ENCODE data around the gene KDM5C. TPM values are rescaled to one million over a fixed set of nuclear protein-coding genes. Genes with fewer than 3 reads are reported as not detected.

The KDM5C gene
- total and polyA plus RNA-seq, 9 of the 15 experiments (the other 6 are each of a cell fraction or from before 2014, with no cell fraction given) = 0.62 to 136 (median 52.4) TPM

- no peak for TF ChIP-seq HMBOX1 (IDR thresholded peaks at IDR 0.05)
- TF ChIP-seq ZNF77 (CRISPR knock-in tag; IDR thresholded peaks at IDR 0.05) = no peak
- TF ChIP-seq, protein P1, sequence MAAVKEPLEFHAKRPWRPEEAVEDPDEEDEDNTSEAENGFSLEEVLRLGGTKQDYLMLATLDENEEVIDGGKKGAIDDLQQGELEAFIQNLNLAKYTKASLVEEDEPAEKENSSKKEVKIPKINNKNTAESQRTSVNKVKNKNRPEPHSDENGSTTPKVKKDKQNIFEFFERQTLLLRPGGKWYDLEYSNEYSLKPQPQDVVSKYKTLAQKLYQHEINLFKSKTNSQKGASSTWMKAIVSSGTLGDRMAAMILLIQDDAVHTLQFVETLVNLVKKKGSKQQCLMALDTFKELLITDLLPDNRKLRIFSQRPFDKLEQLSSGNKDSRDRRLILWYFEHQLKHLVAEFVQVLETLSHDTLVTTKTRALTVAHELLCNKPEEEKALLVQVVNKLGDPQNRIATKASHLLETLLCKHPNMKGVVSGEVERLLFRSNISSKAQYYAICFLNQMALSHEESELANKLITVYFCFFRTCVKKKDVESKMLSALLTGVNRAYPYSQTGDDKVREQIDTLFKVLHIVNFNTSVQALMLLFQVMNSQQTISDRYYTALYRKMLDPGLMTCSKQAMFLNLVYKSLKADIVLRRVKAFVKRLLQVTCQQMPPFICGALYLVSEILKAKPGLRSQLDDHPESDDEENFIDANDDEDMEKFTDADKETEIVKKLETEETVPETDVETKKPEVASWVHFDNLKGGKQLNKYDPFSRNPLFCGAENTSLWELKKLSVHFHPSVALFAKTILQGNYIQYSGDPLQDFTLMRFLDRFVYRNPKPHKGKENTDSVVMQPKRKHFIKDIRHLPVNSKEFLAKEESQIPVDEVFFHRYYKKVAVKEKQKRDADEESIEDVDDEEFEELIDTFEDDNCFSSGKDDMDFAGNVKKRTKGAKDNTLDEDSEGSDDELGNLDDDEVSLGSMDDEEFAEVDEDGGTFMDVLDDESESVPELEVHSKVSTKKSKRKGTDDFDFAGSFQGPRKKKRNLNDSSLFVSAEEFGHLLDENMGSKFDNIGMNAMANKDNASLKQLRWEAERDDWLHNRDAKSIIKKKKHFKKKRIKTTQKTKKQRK (IDR thresholded peaks at IDR 0.05; ENCODE audit: borderline replicate concordance, low read depth, low read length) = no peak
- TF ChIP-seq UBTF (IDR thresholded peaks at IDR 0.05; ENCODE audit: borderline replicate concordance in 1 of 2, low read depth in 2 of 2, low read length in 2 of 2) = no peak
- TF ChIP-seq COPS2 (conservative IDR thresholded peaks at IDR 0.05) = no peak
- TF ChIP-seq, protein P2, sequence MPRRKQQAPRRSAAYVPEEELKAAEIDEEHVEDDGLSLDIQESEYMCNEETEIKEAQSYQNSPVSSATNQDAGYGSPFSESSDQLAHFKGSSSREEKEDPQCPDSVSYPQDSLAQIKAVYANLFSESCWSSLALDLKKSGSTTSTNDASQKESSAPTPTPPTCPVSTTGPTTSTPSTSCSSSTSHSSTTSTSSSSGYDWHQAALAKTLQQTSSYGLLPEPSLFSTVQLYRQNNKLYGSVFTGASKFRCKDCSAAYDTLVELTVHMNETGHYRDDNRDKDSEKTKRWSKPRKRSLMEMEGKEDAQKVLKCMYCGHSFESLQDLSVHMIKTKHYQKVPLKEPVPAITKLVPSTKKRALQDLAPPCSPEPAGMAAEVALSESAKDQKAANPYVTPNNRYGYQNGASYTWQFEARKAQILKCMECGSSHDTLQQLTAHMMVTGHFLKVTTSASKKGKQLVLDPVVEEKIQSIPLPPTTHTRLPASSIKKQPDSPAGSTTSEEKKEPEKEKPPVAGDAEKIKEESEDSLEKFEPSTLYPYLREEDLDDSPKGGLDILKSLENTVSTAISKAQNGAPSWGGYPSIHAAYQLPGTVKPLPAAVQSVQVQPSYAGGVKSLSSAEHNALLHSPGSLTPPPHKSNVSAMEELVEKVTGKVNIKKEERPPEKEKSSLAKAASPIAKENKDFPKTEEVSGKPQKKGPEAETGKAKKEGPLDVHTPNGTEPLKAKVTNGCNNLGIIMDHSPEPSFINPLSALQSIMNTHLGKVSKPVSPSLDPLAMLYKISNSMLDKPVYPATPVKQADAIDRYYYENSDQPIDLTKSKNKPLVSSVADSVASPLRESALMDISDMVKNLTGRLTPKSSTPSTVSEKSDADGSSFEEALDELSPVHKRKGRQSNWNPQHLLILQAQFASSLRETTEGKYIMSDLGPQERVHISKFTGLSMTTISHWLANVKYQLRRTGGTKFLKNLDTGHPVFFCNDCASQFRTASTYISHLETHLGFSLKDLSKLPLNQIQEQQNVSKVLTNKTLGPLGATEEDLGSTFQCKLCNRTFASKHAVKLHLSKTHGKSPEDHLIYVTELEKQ (CRISPR knock-in tag; IDR thresholded peaks at IDR 0.05) = no peak
- no peak for TF ChIP-seq GTF2A2 (tag; IDR thresholded peaks at IDR 0.05)
- TF ChIP-seq ZNF384 (IDR thresholded peaks at IDR 0.05; ENCODE audit: low read depth, low read length) = no peak
- no peak for TF ChIP-seq ZNF282 (CRISPR knock-in tag; IDR thresholded peaks at IDR 0.05)
- no peak for TF ChIP-seq ZBED1 (IDR thresholded peaks at IDR 0.05)
- no peak for TF ChIP-seq KAT8 (IDR thresholded peaks at IDR 0.05; ENCODE audit: low read depth)
- TF ChIP-seq NR2F6 (CRISPR knock-in tag; IDR thresholded peaks at IDR 0.05) = no peak
- TF ChIP-seq SRSF3 (IDR thresholded peaks at IDR 0.05; ENCODE audit: insufficient read depth, low read length) = no peak
- no peak for TF ChIP-seq STAG1 (CRISPR knock-in tag; IDR thresholded peaks at IDR 0.05; ENCODE audit: borderline replicate concordance)
- no peak for TF ChIP-seq POU5F1 (IDR thresholded peaks at IDR 0.05; ENCODE audit: borderline replicate concordance, low read depth, low read length, partially characterized antibody)
- no peak for TF ChIP-seq CHD2 (IDR thresholded peaks at IDR 0.05; ENCODE audit: low read depth, low read length)
- TF ChIP-seq ZFP36 (IDR thresholded peaks at IDR 0.05; ENCODE audit: low read depth, low read length, partially characterized antibody) = no peak
- peak; percentile 92 for TF ChIP-seq MYNN (IDR thresholded peaks at IDR 0.05)
- no peak for TF ChIP-seq MYNN (CRISPR knock-in tag; IDR thresholded peaks at IDR 0.05)
- TF ChIP-seq TBL1XR1 (IDR thresholded peaks at IDR 0.05; ENCODE audit: low read length in 2 of 2) = peak; percentile 62 to 82; a peak in 3 of 4 replicates
Measured at GRCh38 chrX:53255738-53256191, 30.8 kb upstream of the KDM5C start (continued).
